Gastrocnemius medialis (tissue), 4 donors: ENCODE results near the gene GLDC.

Source experiments
- POLR2A ChIP-seq, 2 donors: fragments of 450-650 bp; IDR thresholded peaks; one replicate each; pipeline ENCODE4 v1.6.1; 2017; ENCODE audit warnings: antibody characterized with exemption in 2 of 2, mild to moderate bottlenecking in 2 of 2, moderate library complexity in 2 of 2
- TF ChIP-seq, protein P1 (sequence below), 5 experiments: fragments of 450-650 bp in 3 of 5; fragments of 200-600 bp in 2 of 5; sonication (generic) in 2 of 5; IDR thresholded peaks in 4 of 5; conservative IDR thresholded peaks in 1 of 5; 1 replicate in 4 of 5; 2 replicates in 1 of 5; pipeline ENCODE4 v1.5.1; 2016 to 2019; ENCODE audit warnings: antibody characterized with exemption in 5 of 5, mild to moderate bottlenecking in 3 of 5, moderate library complexity in 3 of 5

DNA sequence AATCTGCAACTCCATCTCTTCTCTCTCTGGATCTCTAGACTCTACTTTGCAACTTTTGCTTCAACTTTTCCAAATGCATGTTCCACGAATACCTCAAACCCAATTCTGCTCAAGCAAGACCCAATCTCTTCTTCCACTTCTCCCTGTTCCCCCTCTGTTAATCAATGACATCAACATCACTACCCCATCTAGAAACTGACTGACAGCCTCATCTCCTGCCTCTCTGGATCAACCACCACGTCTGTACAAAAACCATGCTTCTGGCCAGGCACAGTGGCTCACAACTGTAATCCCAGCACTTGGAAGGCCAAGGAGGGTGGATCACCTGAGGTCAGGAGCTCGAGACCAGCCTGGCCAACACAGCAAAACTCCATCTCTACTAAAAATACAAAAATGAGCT, 12.2 kb downstream of the GLDC start:
- TF ChIP-seq, protein P1, sequence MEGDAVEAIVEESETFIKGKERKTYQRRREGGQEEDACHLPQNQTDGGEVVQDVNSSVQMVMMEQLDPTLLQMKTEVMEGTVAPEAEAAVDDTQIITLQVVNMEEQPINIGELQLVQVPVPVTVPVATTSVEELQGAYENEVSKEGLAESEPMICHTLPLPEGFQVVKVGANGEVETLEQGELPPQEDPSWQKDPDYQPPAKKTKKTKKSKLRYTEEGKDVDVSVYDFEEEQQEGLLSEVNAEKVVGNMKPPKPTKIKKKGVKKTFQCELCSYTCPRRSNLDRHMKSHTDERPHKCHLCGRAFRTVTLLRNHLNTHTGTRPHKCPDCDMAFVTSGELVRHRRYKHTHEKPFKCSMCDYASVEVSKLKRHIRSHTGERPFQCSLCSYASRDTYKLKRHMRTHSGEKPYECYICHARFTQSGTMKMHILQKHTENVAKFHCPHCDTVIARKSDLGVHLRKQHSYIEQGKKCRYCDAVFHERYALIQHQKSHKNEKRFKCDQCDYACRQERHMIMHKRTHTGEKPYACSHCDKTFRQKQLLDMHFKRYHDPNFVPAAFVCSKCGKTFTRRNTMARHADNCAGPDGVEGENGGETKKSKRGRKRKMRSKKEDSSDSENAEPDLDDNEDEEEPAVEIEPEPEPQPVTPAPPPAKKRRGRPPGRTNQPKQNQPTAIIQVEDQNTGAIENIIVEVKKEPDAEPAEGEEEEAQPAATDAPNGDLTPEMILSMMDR (IDR thresholded peaks at IDR 0.05 in 4 of 5, conservative IDR thresholded peaks at IDR 0.05 in 1 of 5): no peak
- no peak for TF ChIP-seq POLR2A (IDR thresholded peaks at IDR 0.05)
